Esophagus muscularis mucosa (tissue), 4 donors: ENCODE data around the gene GADD45G.

Experiments
- EP300 ChIP-seq: sonication (generic); formaldehyde crosslinking; IDR thresholded peaks from one replicate; pipeline ENCODE4 v1.6.1; 2017; ENCODE audit warnings: antibody characterized with exemption
- POLR2A ChIP-seq: fragments of 450-650 bp; IDR thresholded peaks from one replicate; pipeline ENCODE4 v1.6.1; 2017; ENCODE audit warnings: antibody characterized with exemption, moderate library complexity, mild to moderate bottlenecking, low read depth
- POLR2AphosphoS5 ChIP-seq, 2 donors: sonication (generic); formaldehyde crosslinking; IDR thresholded peaks; one replicate each; pipeline ENCODE4 v1.6.1; 2017; ENCODE audit warnings: antibody characterized with exemption in 2 of 2
- TF ChIP-seq, protein P1 (sequence below), 3 experiments: fragments of 200-600 bp in 2 of 3; fragments of 450-650 bp in 1 of 3; sonication (generic) in 2 of 3; IDR thresholded peaks; one replicate each; pipeline ENCODE4 v1.5.1; 2017 to 2019; ENCODE audit warnings: antibody characterized with exemption in 3 of 3, mild to moderate bottlenecking in 2 of 3, moderate library complexity in 1 of 3

DNA sequence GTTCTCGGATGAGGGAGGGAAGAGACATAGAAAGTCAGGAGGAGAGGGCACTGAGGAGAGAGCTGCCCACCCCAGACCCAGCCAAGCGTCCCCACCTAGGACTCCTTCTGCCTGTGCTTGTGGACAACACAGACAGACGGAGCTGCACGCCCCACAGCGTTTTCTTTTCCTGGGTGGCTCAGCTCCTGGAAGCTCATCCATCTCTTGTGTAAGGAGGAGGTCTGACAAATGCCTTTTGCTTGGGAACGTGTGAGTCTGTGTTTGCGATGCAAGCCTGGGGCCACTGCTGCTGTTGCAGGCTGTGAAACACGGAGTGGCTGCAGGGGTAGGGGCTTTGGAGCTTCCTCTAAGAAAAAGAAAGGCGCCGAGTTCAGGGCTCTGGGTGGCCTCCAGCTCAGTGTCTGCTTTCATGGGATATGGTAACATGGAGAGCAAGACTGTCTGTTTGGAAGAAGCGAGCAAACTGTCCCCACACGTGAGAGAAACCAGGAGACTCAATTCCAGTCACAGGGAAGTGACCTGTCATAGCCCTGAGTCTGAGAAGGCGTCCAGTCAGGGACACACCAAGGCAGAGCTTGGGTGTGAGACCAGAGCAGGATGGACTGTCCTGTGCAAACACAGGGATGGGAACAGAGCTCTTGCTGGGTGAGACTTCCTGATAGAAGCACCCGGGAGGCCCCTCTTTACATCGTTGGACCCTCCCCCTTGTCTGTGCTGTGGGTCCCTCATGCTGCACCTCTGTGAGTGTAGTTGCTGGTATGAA, 42.7 kb downstream of the GADD45G start:
- no peak for TF ChIP-seq EP300
- TF ChIP-seq POLR2A: no peak
- TF ChIP-seq, protein P1, sequence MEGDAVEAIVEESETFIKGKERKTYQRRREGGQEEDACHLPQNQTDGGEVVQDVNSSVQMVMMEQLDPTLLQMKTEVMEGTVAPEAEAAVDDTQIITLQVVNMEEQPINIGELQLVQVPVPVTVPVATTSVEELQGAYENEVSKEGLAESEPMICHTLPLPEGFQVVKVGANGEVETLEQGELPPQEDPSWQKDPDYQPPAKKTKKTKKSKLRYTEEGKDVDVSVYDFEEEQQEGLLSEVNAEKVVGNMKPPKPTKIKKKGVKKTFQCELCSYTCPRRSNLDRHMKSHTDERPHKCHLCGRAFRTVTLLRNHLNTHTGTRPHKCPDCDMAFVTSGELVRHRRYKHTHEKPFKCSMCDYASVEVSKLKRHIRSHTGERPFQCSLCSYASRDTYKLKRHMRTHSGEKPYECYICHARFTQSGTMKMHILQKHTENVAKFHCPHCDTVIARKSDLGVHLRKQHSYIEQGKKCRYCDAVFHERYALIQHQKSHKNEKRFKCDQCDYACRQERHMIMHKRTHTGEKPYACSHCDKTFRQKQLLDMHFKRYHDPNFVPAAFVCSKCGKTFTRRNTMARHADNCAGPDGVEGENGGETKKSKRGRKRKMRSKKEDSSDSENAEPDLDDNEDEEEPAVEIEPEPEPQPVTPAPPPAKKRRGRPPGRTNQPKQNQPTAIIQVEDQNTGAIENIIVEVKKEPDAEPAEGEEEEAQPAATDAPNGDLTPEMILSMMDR (IDR thresholded peaks at IDR 0.05): no peak
- TF ChIP-seq POLR2AphosphoS5 (IDR thresholded peaks at IDR 0.05): no peak
